Sigmoid colon (tissue), 7 donors: ENCODE data around the gene HMOX1. TPM values are rescaled to one million over a fixed set of nuclear protein-coding genes. Genes with fewer than 3 reads are reported as not detected.

Experiments
- DNase-seq: peaks from one replicate; pipeline ENCODE4 v3.0.0-alpha.2; 2019
- H3K27ac ChIP-seq, 4 donors: fragments of 200-600 bp; sonication (generic); one replicate each; pipeline ENCODE4 v1.5.1; 2016 to 2019; ENCODE audit warnings: mild to moderate bottlenecking in 1 of 4
- H3K27me3 ChIP-seq, 3 donors: fragments of 200-600 bp; sonication (generic); one replicate each; pipeline ENCODE4 v1.5.1; 2019; ENCODE audit warnings: mild to moderate bottlenecking in 1 of 3
- H3K36me3 ChIP-seq, 4 donors: fragments of 200-600 bp; sonication (generic); one replicate each; pipeline ENCODE4 v1.5.1; 2016 to 2019
- H3K4me1 ChIP-seq, 4 donors: fragments of 200-600 bp; sonication (generic); one replicate each; pipeline ENCODE4 v1.5.1; 2017 to 2019
- H3K4me3 ChIP-seq, 4 donors: fragments of 200-600 bp; sonication (generic); one replicate each; pipeline ENCODE4 v1.5.1; 2017 to 2019; ENCODE audit warnings: mild to moderate bottlenecking in 2 of 4, moderate library complexity in 1 of 4
- H3K9me3 ChIP-seq, 4 donors: fragments of 200-600 bp in 3 of 4; sonication (generic) in 3 of 4; one replicate each; pipeline versions ENCODE4 v1.5.1 to v1.6.1; 2013 to 2019
- CTCF ChIP-seq, 4 experiments: fragments of 450-650 bp in 3 of 4; fragments of 200-600 bp in 1 of 4; IDR thresholded peaks; one replicate each; pipeline ENCODE4 v1.5.1; 2016 to 2019; ENCODE audit warnings: antibody characterized with exemption in 4 of 4, mild to moderate bottlenecking in 3 of 4, moderate library complexity in 2 of 4
- EP300 ChIP-seq, 4 donors: sonication (generic); formaldehyde crosslinking; IDR thresholded peaks; one replicate each; pipeline ENCODE4 v1.6.1; 2017; ENCODE audit warnings: antibody characterized with exemption in 4 of 4
- POLR2A ChIP-seq, 2 donors: fragments of 450-650 bp; IDR thresholded peaks; one replicate each; pipeline ENCODE4 v1.6.1; 2016; ENCODE audit warnings: antibody characterized with exemption in 2 of 2, mild to moderate bottlenecking in 2 of 2, moderate library complexity in 2 of 2
- POLR2AphosphoS5 ChIP-seq, 4 donors: sonication (generic); formaldehyde crosslinking; IDR thresholded peaks; one replicate each; pipeline ENCODE4 v1.6.1; 2017; ENCODE audit warnings: antibody characterized with exemption in 4 of 4
- WGBS, 2 donors: extraction: QIAGEN DNeasy Blood & Tissue Kit; methylation state at CpG; one replicate each; pipeline ENCODE4 v1.1.7; 2013; 5-methylcytosine and 5-hydroxymethylcytosine counted together
- intact Hi-C: fragments of 100-400 bp; cut with DNase I; formaldehyde crosslinking; loops from one replicate; pipeline ENCODE4 v1.15.1; 2023
- polyA plus RNA-seq, 3 donors: library from polyadenylated mRNA; stranded (reverse); fragments of 200-250 nt; gene quantifications; one replicate each; pipeline ENCODE4 v1.2.3, GENCODE V29; 2013
- total RNA-seq, 4 donors: library from RNA; depleted of rRNA; stranded (reverse); fragments of >200 nt; gene quantifications; one replicate each; pipeline ENCODE4 v1.1.0, GENCODE V29; 2016
- donor health status: healthy with polysubstance abuse.
- donor health status: Bipolar disorder and iron deficiency.
- donor health status: healthy.

HMOX1 gene
- total and polyA plus RNA-seq, 7 donors = 5.0 to 138 (median 35.5) TPM

- TF ChIP-seq EP300 (IDR thresholded peaks at IDR 0.05) = no peak
- no peak for TF ChIP-seq CTCF (IDR thresholded peaks at IDR 0.05)
- TF ChIP-seq POLR2AphosphoS5 (IDR thresholded peaks at IDR 0.05) = no peak
- no peak for TF ChIP-seq POLR2A (IDR thresholded peaks at IDR 0.05)
- Histone ChIP-seq H3K4me1 (peaks cover 6 to 31% (median 25%) of the 10 kb centered on the region in 4 donors), H3K27ac (no peak overlapping the region), H3K9me3 (no peaks in the 10 kb centered on the region), H3K27me3 (no peaks in the 10 kb centered on the region), H3K36me3 (peaks cover 7 to 59% (median 18%) of the 10 kb centered on the region in 4 donors), H3K4me3 (no peak overlapping the region)
- intact Hi-C loops = no loop called here
- no peak for DNase-seq
- 92 to 95% methylated on average over 10 of the region's 10 CpGs for WGBS, 2 donors
Observed at GRCh38 chr22:35347462-35347861, 33.4 kb upstream of the HMOX1 start.

- TF ChIP-seq EP300 (IDR thresholded peaks at IDR 0.05) (no peak), POLR2A (IDR thresholded peaks at IDR 0.05) (no peak), CTCF (IDR thresholded peaks at IDR 0.05) (no peak)
Observed at GRCh38 chr22:35348026-35348590, 32.8 kb upstream of the HMOX1 start.

GRCh38 chr22:35348703-35349102 is 32.2 kb upstream of the HMOX1 start:
- H3K36me3 ChIP-seq = peaks cover 5 to 47% (median 14%) of the 10 kb centered on the region in 4 donors

More at GRCh38 chr22:35348026-35348590, 32.8 kb upstream of the HMOX1 start:
- WGBS, 2 donors = 88 to 93% methylated on average over 18 of the region's 18 CpGs
- intact Hi-C loops = no loop called here
- H3K9me3 ChIP-seq = no peaks in the 10 kb centered on the region
- H3K27me3 ChIP-seq = no peaks in the 10 kb centered on the region
- no peak for DNase-seq
- H3K36me3 ChIP-seq = peaks cover 7 to 53% (median 16%) of the 10 kb centered on the region in 4 donors
- H3K4me1 ChIP-seq = peaks cover 6 to 38% (median 25%) of the 10 kb centered on the region in 4 donors
- H3K27ac ChIP-seq = no peak overlapping the region
- H3K4me3 ChIP-seq = no peak overlapping the region

DNA sequence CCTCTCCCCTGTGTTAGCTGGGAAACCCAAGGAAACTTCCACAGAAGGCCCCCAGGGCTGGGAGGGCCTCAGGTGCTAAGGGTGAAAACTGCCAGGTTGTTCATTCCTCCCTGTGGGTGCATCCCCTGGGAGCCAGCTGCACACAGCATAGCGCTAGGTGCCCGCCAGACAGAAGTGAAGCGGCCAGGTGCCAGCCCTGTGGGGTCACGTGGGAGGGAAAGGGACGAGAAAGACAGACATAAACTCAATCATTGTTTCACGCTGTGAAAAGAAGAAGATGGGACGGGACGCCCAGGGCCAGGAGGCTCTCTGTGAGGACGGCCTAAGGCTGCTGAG is 31.6 kb upstream of the HMOX1 start:
- Histone ChIP-seq H3K27ac (peak overlapping the region in 3 of 4 donors; percentile 82 to 88 (median 86)), H3K36me3 (peaks cover 0 to 41% (median 11%) of the 10 kb centered on the region in 4 donors), H3K4me1 (peaks cover 6 to 38% (median 25%) of the 10 kb centered on the region in 4 donors), H3K9me3 (no peaks in the 10 kb centered on the region), H3K27me3 (no peaks in the 10 kb centered on the region), H3K4me3 (no peak overlapping the region)
- 65 to 74% methylated on average over 9 of the region's 9 CpGs for WGBS, 2 donors
- TF ChIP-seq CTCF (IDR thresholded peaks at IDR 0.05) (no peak), POLR2AphosphoS5 (IDR thresholded peaks at IDR 0.05) (no peak)
- DNase-seq = no peak
- intact Hi-C loops = no loop called here

More at GRCh38 chr22:35348703-35349102, 32.2 kb upstream of the HMOX1 start:
- H3K4me1 ChIP-seq = peaks cover 6 to 38% (median 25%) of the 10 kb centered on the region in 4 donors
- no peak for DNase-seq
- WGBS, 2 donors = 93 to 94% methylated on average over 5 of the region's 5 CpGs
- no peaks in the 10 kb centered on the region for H3K9me3 ChIP-seq
- H3K27ac ChIP-seq = no peak overlapping the region
- intact Hi-C loops = no loop called here
- TF ChIP-seq CTCF (IDR thresholded peaks at IDR 0.05) = no peak
- no peak for TF ChIP-seq POLR2AphosphoS5 (IDR thresholded peaks at IDR 0.05)
- TF ChIP-seq EP300 (IDR thresholded peaks at IDR 0.05) = no peak
- no peak for TF ChIP-seq POLR2A (IDR thresholded peaks at IDR 0.05)
- no peak overlapping the region for H3K4me3 ChIP-seq
- no peaks in the 10 kb centered on the region for H3K27me3 ChIP-seq
